IMR-90 (cell line): ENCODE results near the gene MICAL1. TPM values are rescaled to one million over a fixed set of nuclear protein-coding genes. Genes with fewer than 3 reads are reported as not detected.

Source experiments
- ATAC-seq: fragments of 200-7000 bp; cut with Tn5 transposase; 2 replicates; pipeline ENCODE4 v1.9.1; 2020; ENCODE audit warnings: low read depth, mild to moderate bottlenecking, moderate library complexity
- BruUV-seq: library from RNA; stranded (reverse); fragments of 400-500 nt; replicated peaks from 2 replicates; lab custom pipeline; 2021; lab: Mats Ljungman, UMichigan
- CTCF ChIA-PET: fragments of 300-600 bp; formaldehyde crosslinking; extraction: SDS; loops from one replicate; lab custom pipeline; 2021; ENCODE audit warnings: antibody characterized with exemption; lab: Yijun Ruan, JAX
- POLR2A ChIA-PET: fragments of 300-600 bp; sonication (Branson Sonifier 250); formaldehyde crosslinking; loops from one replicate; lab custom pipeline; 2022; ENCODE audit warnings: antibody characterized with exemption; ENCODE audit not compliant: unreplicated experiment; lab: Charles Lee
- DNase-seq: peaks from one replicate; pipeline ENCODE4 v3.0.0; 2013
- H2AFZ ChIP-seq: replicated peaks from 2 replicates; pipeline ENCODE3; 2013; ENCODE audit warnings: low read length, mild to moderate bottlenecking; ENCODE audit not compliant: poor library complexity
- H2AK5ac ChIP-seq: 2 replicates; pipeline ENCODE4 v1.6.1; 2013; ENCODE audit warnings: low read depth, low read length, inconsistent platforms
- H2AK9ac ChIP-seq: replicated peaks from 2 replicates; pipeline ENCODE3; 2013; ENCODE audit warnings: mild to moderate bottlenecking, low read depth, low read length, moderate library complexity; ENCODE audit not compliant: poor library complexity
- H2BK120ac ChIP-seq: 2 replicates; pipeline ENCODE4 v1.6.1; 2013; ENCODE audit warnings: low read depth, low read length, inconsistent platforms
- H2BK15ac ChIP-seq: 3 replicates; pipeline ENCODE4 v1.6.1; 2013; ENCODE audit warnings: low read depth, low read length, inconsistent platforms
- H2BK20ac ChIP-seq: 2 replicates; pipeline ENCODE4 v1.6.1; 2013; ENCODE audit warnings: low read depth, mild to moderate bottlenecking, inconsistent platforms, low read length, moderate library complexity
- H2BK5ac ChIP-seq: 2 replicates; pipeline ENCODE4 v1.6.1; 2013; ENCODE audit warnings: mild to moderate bottlenecking, low read depth, low read length, inconsistent platforms; ENCODE audit not compliant: poor library complexity, severe bottlenecking
- H3K14ac ChIP-seq: replicated peaks from 2 replicates; pipeline ENCODE4 v1.6.1; 2013; ENCODE audit warnings: low read depth, low read length, inconsistent platforms
- H3K18ac ChIP-seq: 2 replicates; pipeline ENCODE4 v1.6.1; 2013; ENCODE audit warnings: low read depth, low read length, control low read depth
- H3K23ac ChIP-seq: 2 replicates; pipeline ENCODE4 v1.6.1; 2013; ENCODE audit warnings: low read depth, low read length, inconsistent platforms
- H3K27ac ChIP-seq: 2 replicates; pipeline ENCODE4 v1.5.1; 2013; ENCODE audit warnings: mild to moderate bottlenecking, control low read depth, low read length; ENCODE audit not compliant: insufficient read depth
- H3K27me3 ChIP-seq: 2 replicates; pipeline ENCODE4 v1.6.1; 2013; ENCODE audit warnings: low read length; ENCODE audit not compliant: control insufficient read depth, insufficient read depth
- H3K36me3 ChIP-seq: 2 replicates; pipeline ENCODE4 v1.6.1; 2013; ENCODE audit warnings: low read length, mixed read lengths; ENCODE audit not compliant: control insufficient read depth, insufficient read depth
- H3K4ac ChIP-seq: 2 replicates; pipeline ENCODE4 v1.6.1; 2013; ENCODE audit warnings: low read depth, low read length, inconsistent platforms
- H3K4me1 ChIP-seq: 2 replicates; pipeline ENCODE4 v1.6.1; 2013; ENCODE audit warnings: low read length, mixed read lengths; ENCODE audit not compliant: control insufficient read depth, insufficient read depth
- H3K4me2 ChIP-seq: 2 replicates; pipeline ENCODE4 v1.6.1; 2013; ENCODE audit warnings: low read depth, mild to moderate bottlenecking, control low read depth, low read length, moderate library complexity
- H3K4me3 ChIP-seq: 2 replicates; pipeline ENCODE4 v1.5.1; 2013; ENCODE audit warnings: low read depth, mild to moderate bottlenecking, control low read depth, low read length, moderate library complexity; ENCODE audit not compliant: insufficient read depth
- H3K56ac ChIP-seq: 2 replicates; pipeline ENCODE4 v1.6.1; 2013; ENCODE audit warnings: low read length, inconsistent platforms; ENCODE audit not compliant: insufficient read depth; ENCODE audit errors: extremely low read depth
- H3K79me1 ChIP-seq, 2 experiments: 2 replicates each; pipeline ENCODE4 v1.6.1; 2013; ENCODE audit warnings: low read length in 2 of 2, inconsistent platforms in 1 of 2, low read depth in 1 of 2
- H3K9ac ChIP-seq: 2 replicates; pipeline ENCODE4 v1.6.1; 2013; ENCODE audit warnings: low read depth, low read length, control low read depth
- H3K9me1 ChIP-seq: 2 replicates; pipeline ENCODE4 v1.6.1; 2013; ENCODE audit warnings: low read length, inconsistent platforms; ENCODE audit not compliant: insufficient read depth
- H3K9me3 ChIP-seq: 2 replicates; pipeline ENCODE4 v1.6.1; 2013; ENCODE audit warnings: low read length; ENCODE audit not compliant: control insufficient read depth, insufficient read depth
- H4K20me1 ChIP-seq: 2 replicates; pipeline ENCODE4 v1.6.1; 2013; ENCODE audit warnings: low read length, inconsistent platforms; ENCODE audit not compliant: insufficient read depth
- H4K5ac ChIP-seq: 2 replicates; pipeline ENCODE4 v1.6.1; 2013; ENCODE audit warnings: mild to moderate bottlenecking, low read depth, low read length, control low read depth
- H4K8ac ChIP-seq, 2 experiments: 2 replicates each; pipeline ENCODE4 v1.6.1; 2013; ENCODE audit warnings: low read depth in 2 of 2, low read length in 2 of 2, control low read depth in 1 of 2, inconsistent platforms in 1 of 2
- H4K91ac ChIP-seq: 2 replicates; pipeline ENCODE4 v1.6.1; 2013; ENCODE audit warnings: low read depth, low read length, inconsistent platforms; ENCODE audit not compliant: insufficient read depth
- BHLHE40 ChIP-seq: fragments of 150-350 bp; IDR thresholded peaks from 2 replicates; pipeline ENCODE4 v1.6.1; 2016; ENCODE audit warnings: mild to moderate bottlenecking, low read depth, low read length
- CHD1 ChIP-seq: IDR thresholded peaks from 2 replicates; pipeline ENCODE4 v1.6.1; 2012; ENCODE audit warnings: low read depth, low read length, improper control_type of control experiment
- MAFK ChIP-seq: IDR thresholded peaks from 2 replicates; pipeline ENCODE4 v1.6.1; 2012; ENCODE audit warnings: low read depth, low read length, improper control_type of control experiment
- MAZ ChIP-seq: IDR thresholded peaks from 2 replicates; pipeline ENCODE4 v1.6.1; 2012; ENCODE audit warnings: low read depth, mild to moderate bottlenecking, low read length, improper control_type of control experiment, moderate library complexity, borderline replicate concordance
- MXI1 ChIP-seq: IDR thresholded peaks from 2 replicates; pipeline ENCODE4 v1.6.1; 2012; ENCODE audit warnings: low read depth, mild to moderate bottlenecking, low read length, moderate library complexity, borderline replicate concordance
- RCOR1 ChIP-seq: IDR thresholded peaks from 2 replicates; pipeline ENCODE4 v1.6.1; 2012; ENCODE audit warnings: mild to moderate bottlenecking, low read length, improper control_type of control experiment; ENCODE audit not compliant: insufficient replicate concordance
- RFX5 ChIP-seq: IDR thresholded peaks from 2 replicates; pipeline ENCODE4 v1.8.0; 2012; ENCODE audit warnings: low read depth, mild to moderate bottlenecking, low read length, moderate library complexity
- USF2 ChIP-seq: fragments of 150-350 bp; IDR thresholded peaks from 2 replicates; pipeline ENCODE4 v1.6.1; 2017; ENCODE audit warnings: mild to moderate bottlenecking, antibody characterized with exemption, low read length, low read depth
- WGBS, 2 experiments: methylation state at CpG; one replicate each; pipeline versions ENCODE4 v1.1.5 to v1.1.7; 2013; ENCODE audit warnings: missing lambda C conversion rate in 2 of 2; ENCODE audit not compliant: insufficient read length in 1 of 2; ENCODE audit errors: extremely low coverage in 2 of 2; 5-methylcytosine and 5-hydroxymethylcytosine counted together
- dilution Hi-C: fragments of 300-500 bp; cut with HindIII; formaldehyde crosslinking; loops from one replicate; pipeline ENCODE4 v1.14.3; 2018; ENCODE audit warnings: low sequenced_read_pairs; ENCODE audit not compliant: unreplicated experiment
- in situ Hi-C: fragments of 300-500 bp; cut with MboI; formaldehyde crosslinking; loops from 3 replicates; pipeline ENCODE4 v1.14.3; 2019; ENCODE audit warnings: low sequenced_read_pairs, inconsistent platforms, mixed read lengths
- intact Hi-C: fragments of 100-400 bp; cut with micrococcal nuclease; formaldehyde crosslinking; loops from 2 replicates; pipeline ENCODE4 v1.10.0; 2022
- polyA plus RNA-seq, 3 experiments: library from polyadenylated mRNA; depleted of rRNA; stranded (reverse); fragments of >200 nt; gene quantifications; 2 replicates each; pipeline ENCODE4 v1.2.3, GENCODE V29; 2012; ENCODE audit warnings: low replicate concordance in 1 of 3
- total RNA-seq: library from RNA; depleted of rRNA; stranded (reverse); fragments of >200 nt; gene quantifications from 2 replicates; pipeline ENCODE4 v1.2.3, GENCODE V29; 2012

MICAL1 gene
- total and polyA plus RNA-seq, 2 of the 4 experiments (the other 2 are of a cell fraction) = 30.5 to 57.1 TPM

DNA sequence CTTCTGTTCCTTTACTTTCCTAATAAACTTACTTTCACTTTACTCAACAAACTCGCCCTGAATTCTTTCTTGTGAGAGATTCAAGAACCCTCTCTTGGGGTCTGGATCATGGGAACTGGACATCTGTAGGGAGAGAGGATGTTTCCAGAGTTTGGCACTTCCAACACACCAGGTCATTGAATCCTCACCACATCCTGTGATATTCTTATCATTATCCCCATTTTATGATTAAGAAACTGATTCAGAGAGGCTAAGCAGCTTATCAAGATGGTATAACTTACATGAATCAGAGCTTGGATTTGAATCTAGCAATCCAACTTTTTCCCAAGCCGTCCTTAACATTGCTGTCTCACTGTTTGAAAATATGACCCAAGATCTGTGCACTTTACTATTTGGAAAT is 30.6 kb downstream of the MICAL1 start:
- H3K18ac ChIP-seq = no peak overlapping the region
- no peak overlapping the region for H2BK20ac ChIP-seq
- no peaks in the 10 kb centered on the region for H3K79me1 ChIP-seq
- peak; percentile 10 for DNase-seq
- no peak overlapping the region for H2AK5ac ChIP-seq
- H3K4ac ChIP-seq = no peak overlapping the region
- intact Hi-C loops = no loop called here
- no peaks in the 10 kb centered on the region for H4K20me1 ChIP-seq
- no peaks in the 10 kb centered on the region for H3K36me3 ChIP-seq
- no peak overlapping the region for H2BK5ac ChIP-seq
- in situ Hi-C loops = no loop called here
- no peak overlapping the region for H3K27ac ChIP-seq
- H3K23ac ChIP-seq = no peak overlapping the region
- no peaks in the 10 kb centered on the region; the same call in 1 of the 2 replicates for H3K4me1 ChIP-seq
- H3K4me2 ChIP-seq = peak overlapping the region; percentile 73; the same call in 1 of the 2 replicates
- no peak overlapping the region for H2AFZ ChIP-seq
- no peak overlapping the region for H4K8ac ChIP-seq
- no peaks in the 10 kb centered on the region for H3K9me1 ChIP-seq
- BruUV-seq = no TSS peak
- no peak overlapping the region for H2AK9ac ChIP-seq
- no peak overlapping the region for H3K9ac ChIP-seq
- ATAC-seq = no peak
- H4K91ac ChIP-seq = no peak overlapping the region
- no peak overlapping the region for H3K14ac ChIP-seq
- H4K5ac ChIP-seq = no peak overlapping the region
- no peak overlapping the region for H3K56ac ChIP-seq
- TF ChIP-seq MAFK (no peak), MXI1 (no peak), MAZ (no peak), RCOR1 (no peak), CHD1 (no peak), BHLHE40 (no peak), USF2 (no peak), RFX5 (no peak)
- H2BK120ac ChIP-seq = no peak overlapping the region
- CTCF ChIA-PET = no interaction called here
- POLR2A ChIA-PET = no interaction called here
- H3K9me3 ChIP-seq = no peaks in the 10 kb centered on the region
- dilution Hi-C loops = no loop called here
- H3K4me3 ChIP-seq = no peak overlapping the region
- no peaks in the 10 kb centered on the region for H3K27me3 ChIP-seq
- no peak overlapping the region for H2BK15ac ChIP-seq
- WGBS, 2 experiments = no CpG with 5 or more reads among the region's 2 CpGs
